HUES6 (cell line): ENCODE results near the gene GJB4.
"Not testable (repeated sequence)": the region's sequence is repeated elsewhere in the genome, so short reads cannot be mapped to it uniquely, and the experiment has no call there.

Source experiments
- H3K27ac ChIP-seq: 2 replicates; pipeline ENCODE4 v1.7.0; 2013; ENCODE audit warnings: low read depth, mild to moderate bottlenecking, low read length, inconsistent platforms
- H3K27me3 ChIP-seq: 2 replicates; pipeline ENCODE4 v1.6.1; 2013; ENCODE audit warnings: low read length; ENCODE audit not compliant: control insufficient read depth, insufficient read depth
- H3K36me3 ChIP-seq: 2 replicates; pipeline ENCODE4 v1.6.1; 2013; ENCODE audit warnings: low read length; ENCODE audit not compliant: control insufficient read depth, insufficient read depth
- H3K4me1 ChIP-seq: 2 replicates; pipeline ENCODE4 v1.6.1; 2013; ENCODE audit warnings: low read length; ENCODE audit not compliant: control insufficient read depth, insufficient read depth
- H3K4me3 ChIP-seq: 2 replicates; pipeline ENCODE4 v1.5.1; 2013; ENCODE audit warnings: low read depth, low read length
- H3K9ac ChIP-seq: one replicate; pipeline ENCODE4 v1.6.1; 2013; ENCODE audit warnings: mild to moderate bottlenecking, low read length
- H3K9me3 ChIP-seq: 2 replicates; pipeline ENCODE4 v1.6.1; 2013; ENCODE audit warnings: low read depth, low read length; ENCODE audit not compliant: control insufficient read depth, insufficient read depth

Gene GJB4

GRCh38 chr1:34730485-34730884, 29.1 kb upstream of the GJB4 start:
- Histone ChIP-seq H3K27me3 (peaks cover 7% of the 10 kb centered on the region), H3K9me3 (no peaks in the 10 kb centered on the region), H3K27ac (no peak overlapping the region), H3K4me1 (no peaks in the 10 kb centered on the region), H3K36me3 (no peaks in the 10 kb centered on the region), H3K4me3 (no peak overlapping the region), H3K9ac (no peak overlapping the region)

GRCh38 chr1:34732831-34733230, 26.7 kb upstream of the GJB4 start:
- H3K9me3 ChIP-seq, H3K36me3 ChIP-seq, H3K27me3 ChIP-seq, H3K9ac ChIP-seq, H3K27ac ChIP-seq, H3K4me3 ChIP-seq, H3K4me1 ChIP-seq: not testable (repeated sequence)

- Histone ChIP-seq H3K27ac (no peak overlapping the region), H3K4me1 (peaks cover 16% of the 10 kb centered on the region), H3K9me3 (no peaks in the 10 kb centered on the region), H3K4me3 (no peak overlapping the region), H3K9ac (no peak overlapping the region), H3K27me3 (peaks cover 4% of the 10 kb centered on the region; the same call in 1 of the 2 replicates), H3K36me3 (no peaks in the 10 kb centered on the region)
Measured at GRCh38 chr1:34736692-34737091, 22.8 kb upstream of the GJB4 start.

- H3K9me3 ChIP-seq, H3K4me3 ChIP-seq, H3K9ac ChIP-seq, H3K27me3 ChIP-seq, H3K27ac ChIP-seq, H3K36me3 ChIP-seq: not testable (repeated sequence)
- H3K4me1 ChIP-seq: peaks cover 16% of the 10 kb centered on the region
Measured at GRCh38 chr1:34737236-34737635, 22.3 kb upstream of the GJB4 start.

GRCh38 chr1:34739613-34740012, 19.9 kb upstream of the GJB4 start:
- Histone ChIP-seq H3K9me3 (no peaks in the 10 kb centered on the region), H3K9ac (no peak overlapping the region), H3K4me1 (peaks cover 16% of the 10 kb centered on the region), H3K4me3 (no peak overlapping the region), H3K36me3 (no peaks in the 10 kb centered on the region), H3K27ac (no peak overlapping the region), H3K27me3 (peaks cover 16% of the 10 kb centered on the region)

- Histone ChIP-seq H3K4me3 (no peak overlapping the region), H3K4me1 (peaks cover 16% of the 10 kb centered on the region), H3K36me3 (no peaks in the 10 kb centered on the region), H3K9ac (no peak overlapping the region), H3K9me3 (no peaks in the 10 kb centered on the region), H3K27me3 (peaks cover 16% of the 10 kb centered on the region), H3K27ac (no peak overlapping the region)
Measured at GRCh38 chr1:34740161-34740868, 19.2 kb upstream of the GJB4 start.

- H3K9ac ChIP-seq: no peak overlapping the region
- peaks cover 16% of the 10 kb centered on the region for H3K4me1 ChIP-seq
- no peak overlapping the region for H3K4me3 ChIP-seq
- H3K36me3 ChIP-seq: no peaks in the 10 kb centered on the region
- H3K27me3 ChIP-seq: peaks cover 16% of the 10 kb centered on the region
- H3K9me3 ChIP-seq: no peaks in the 10 kb centered on the region
- H3K27ac ChIP-seq: no peak overlapping the region
Measured at GRCh38 chr1:34742667-34743270, 16.8 kb upstream of the GJB4 start.

GRCh38 chr1:34743775-34744174, 15.8 kb upstream of the GJB4 start:
- peaks cover 14% of the 10 kb centered on the region for H3K4me1 ChIP-seq
- H3K4me3 ChIP-seq: no peak overlapping the region
- H3K36me3 ChIP-seq: no peaks in the 10 kb centered on the region
- no peaks in the 10 kb centered on the region for H3K9me3 ChIP-seq
- H3K27ac ChIP-seq: no peak overlapping the region
- H3K9ac ChIP-seq: no peak overlapping the region
- peaks cover 16% of the 10 kb centered on the region for H3K27me3 ChIP-seq

- Histone ChIP-seq H3K9me3 (no peaks in the 10 kb centered on the region), H3K36me3 (no peaks in the 10 kb centered on the region), H3K4me1 (peaks cover 9% of the 10 kb centered on the region), H3K27me3 (peaks cover 16% of the 10 kb centered on the region), H3K9ac (no peak overlapping the region), H3K4me3 (no peak overlapping the region), H3K27ac (no peak overlapping the region)
Measured at GRCh38 chr1:34744851-34745250, 14.7 kb upstream of the GJB4 start.

GRCh38 chr1:34745666-34746065, 13.9 kb upstream of the GJB4 start:
- peaks cover 14% of the 10 kb centered on the region for H3K4me1 ChIP-seq
- peaks cover 16% of the 10 kb centered on the region for H3K27me3 ChIP-seq
- H3K4me3 ChIP-seq: no peak overlapping the region
- no peaks in the 10 kb centered on the region for H3K36me3 ChIP-seq
- no peaks in the 10 kb centered on the region for H3K9me3 ChIP-seq
- H3K9ac ChIP-seq: no peak overlapping the region
- no peak overlapping the region for H3K27ac ChIP-seq

GRCh38 chr1:34746101-34746500, 13.4 kb upstream of the GJB4 start:
- Histone ChIP-seq H3K4me1 (peaks cover 15% of the 10 kb centered on the region), H3K4me3 (no peak overlapping the region), H3K36me3 (no peaks in the 10 kb centered on the region), H3K27ac (no peak overlapping the region), H3K27me3 (peaks cover 16% of the 10 kb centered on the region), H3K9ac (no peak overlapping the region), H3K9me3 (no peaks in the 10 kb centered on the region)
